NK-92 (cell line): Measurements from ENCODE around the gene DHDH.
"Not testable (repeated sequence)": the region's sequence is repeated elsewhere in the genome, so short reads cannot be mapped to it uniquely, and the experiment has no call there.

Experiments
- DNase-seq: peaks from one replicate; lab custom pipeline; 2025; ENCODE audit not compliant: unreplicated experiment; lab: John Stamatoyannopoulos, UW

The DHDH gene

DNA sequence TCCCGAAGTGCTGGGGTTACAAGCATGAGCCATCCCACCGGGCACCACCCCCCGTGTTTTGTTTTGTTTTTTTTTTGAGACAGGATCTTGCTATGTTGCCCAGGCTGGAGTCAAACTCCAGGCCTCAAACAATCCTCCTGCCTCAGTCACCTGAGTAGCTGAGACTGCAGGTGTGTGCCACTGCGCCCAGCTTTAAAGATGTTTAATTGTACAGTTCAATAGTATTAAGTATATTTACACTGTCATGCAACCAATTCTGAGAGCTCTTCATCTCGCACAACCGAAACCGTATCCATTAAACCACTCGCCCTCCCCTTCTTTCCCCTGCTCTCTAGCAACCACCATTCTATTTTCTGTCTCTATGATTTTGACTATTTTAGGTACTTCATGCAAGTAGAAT is 17.7 kb upstream of the DHDH start:
- DNase-seq = no peak

DNA sequence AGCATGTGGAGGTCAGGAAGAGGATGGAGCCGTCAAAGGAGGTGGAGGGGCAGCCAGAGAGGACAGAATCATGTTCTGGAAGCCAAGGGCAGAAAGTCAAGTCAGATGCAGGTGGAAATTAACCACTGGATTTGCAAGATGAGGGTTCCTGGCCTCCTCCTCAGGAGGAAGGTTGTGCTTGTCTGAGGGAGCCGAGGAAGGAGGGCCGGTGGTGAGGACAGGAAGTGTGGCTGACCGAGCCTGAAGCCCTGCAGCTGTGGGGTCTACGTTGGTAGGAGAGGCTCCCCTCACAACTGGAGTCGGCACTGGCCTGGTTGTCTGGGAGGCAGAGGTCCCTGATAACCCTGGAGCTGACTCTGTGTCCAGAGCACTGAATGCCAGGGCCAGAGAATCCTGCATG is 15.4 kb upstream of the DHDH start:
- no peak for DNase-seq

DNA sequence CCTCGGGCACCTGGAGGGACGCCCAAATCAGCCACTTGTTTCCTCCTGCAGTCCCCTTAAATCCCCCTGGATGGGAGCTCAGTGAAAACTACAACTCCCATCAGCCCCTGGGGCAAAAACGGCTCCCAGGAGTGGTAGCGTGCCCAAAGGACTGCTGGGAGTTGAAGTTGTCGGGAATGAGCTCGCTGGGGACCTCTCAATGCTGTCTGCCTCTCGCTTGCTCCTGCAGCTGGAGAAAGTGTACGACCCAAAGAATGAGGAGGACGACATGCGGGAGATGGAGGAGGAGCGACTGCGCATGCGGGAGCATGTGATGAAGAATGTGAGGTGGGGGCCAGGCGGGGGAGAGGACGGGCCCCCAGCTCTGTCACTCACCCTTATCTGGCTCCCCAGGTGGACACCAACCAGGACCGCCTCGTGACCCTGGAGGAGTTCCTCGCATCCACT is 14.7 kb upstream of the DHDH start:
- no peak for DNase-seq

DNA sequence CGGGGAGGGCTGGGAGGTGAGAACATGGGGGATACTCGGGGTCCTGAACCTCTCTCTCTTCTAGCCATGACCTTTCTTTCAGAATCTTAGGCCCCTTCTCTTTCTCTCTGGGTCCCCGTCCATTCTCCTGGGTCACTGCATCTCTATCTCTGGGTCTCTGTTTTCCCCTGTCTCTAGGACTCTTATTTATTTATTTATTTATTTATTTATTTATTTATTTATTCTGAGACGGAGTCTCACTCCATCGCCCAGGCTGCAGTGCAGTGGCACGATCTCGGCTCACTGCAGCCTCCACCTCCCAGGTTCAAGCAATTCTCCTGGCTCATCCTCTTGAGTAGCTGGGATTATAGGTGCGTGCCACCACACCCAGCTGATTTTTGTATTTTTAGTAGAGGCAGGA is 14.2 kb upstream of the DHDH start:
- DNase-seq = not testable (repeated sequence)

DNA sequence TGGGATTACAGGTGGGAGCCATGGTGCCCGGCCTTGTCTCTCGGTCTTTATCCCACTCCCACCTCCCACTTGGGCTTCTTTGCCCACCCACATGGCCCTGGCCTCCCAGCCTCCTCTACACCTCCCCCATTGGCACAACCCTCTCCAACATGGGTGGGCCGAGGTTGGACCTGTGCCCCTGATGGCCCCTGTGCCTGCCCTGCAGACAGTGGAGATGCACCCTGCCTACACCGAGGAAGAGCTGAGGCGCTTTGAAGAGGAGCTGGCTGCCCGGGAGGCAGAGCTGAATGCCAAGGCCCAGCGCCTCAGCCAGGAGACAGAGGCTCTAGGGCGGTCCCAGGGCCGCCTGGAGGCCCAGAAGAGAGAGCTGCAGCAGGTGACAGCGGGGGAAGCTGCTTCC is 12.6 kb upstream of the DHDH start:
- DNase-seq = no peak

DNA sequence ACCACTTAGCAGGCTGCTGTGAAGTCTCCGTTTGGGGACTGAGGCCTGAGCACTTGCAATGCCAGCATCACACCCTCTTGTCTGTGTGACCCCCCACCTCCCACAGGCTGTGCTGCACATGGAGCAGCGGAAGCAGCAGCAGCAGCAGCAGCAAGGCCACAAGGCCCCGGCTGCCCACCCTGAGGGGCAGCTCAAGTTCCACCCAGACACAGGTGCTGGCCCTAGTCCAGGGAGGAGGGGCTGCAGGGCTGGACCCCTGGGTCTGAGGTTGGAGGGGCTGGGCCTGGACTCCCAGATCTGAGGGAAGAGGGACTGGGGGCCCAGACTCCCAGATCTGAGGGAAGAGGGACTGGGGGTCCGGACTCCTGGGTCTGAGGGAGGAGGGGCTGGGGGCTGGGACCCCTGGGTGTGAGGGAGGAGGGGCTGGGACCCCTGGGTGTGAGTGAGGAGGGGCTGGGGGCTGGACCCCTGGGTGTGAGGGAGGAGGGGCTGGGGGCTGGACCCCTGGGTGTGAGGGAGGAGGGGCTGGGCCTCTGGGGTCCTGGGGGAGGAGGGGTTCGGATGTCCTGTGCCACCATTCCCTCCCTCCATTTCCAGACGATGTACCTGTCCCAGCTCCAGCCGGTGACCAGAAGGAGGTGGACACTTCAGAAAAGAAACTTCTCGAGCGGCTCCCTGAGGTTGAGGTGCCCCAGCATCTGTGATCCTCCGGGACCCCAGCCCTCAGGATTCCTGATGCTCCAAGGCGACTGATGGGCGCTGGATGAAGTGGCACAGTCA is 11.6 kb upstream of the DHDH start:
- no peak for DNase-seq

DNA sequence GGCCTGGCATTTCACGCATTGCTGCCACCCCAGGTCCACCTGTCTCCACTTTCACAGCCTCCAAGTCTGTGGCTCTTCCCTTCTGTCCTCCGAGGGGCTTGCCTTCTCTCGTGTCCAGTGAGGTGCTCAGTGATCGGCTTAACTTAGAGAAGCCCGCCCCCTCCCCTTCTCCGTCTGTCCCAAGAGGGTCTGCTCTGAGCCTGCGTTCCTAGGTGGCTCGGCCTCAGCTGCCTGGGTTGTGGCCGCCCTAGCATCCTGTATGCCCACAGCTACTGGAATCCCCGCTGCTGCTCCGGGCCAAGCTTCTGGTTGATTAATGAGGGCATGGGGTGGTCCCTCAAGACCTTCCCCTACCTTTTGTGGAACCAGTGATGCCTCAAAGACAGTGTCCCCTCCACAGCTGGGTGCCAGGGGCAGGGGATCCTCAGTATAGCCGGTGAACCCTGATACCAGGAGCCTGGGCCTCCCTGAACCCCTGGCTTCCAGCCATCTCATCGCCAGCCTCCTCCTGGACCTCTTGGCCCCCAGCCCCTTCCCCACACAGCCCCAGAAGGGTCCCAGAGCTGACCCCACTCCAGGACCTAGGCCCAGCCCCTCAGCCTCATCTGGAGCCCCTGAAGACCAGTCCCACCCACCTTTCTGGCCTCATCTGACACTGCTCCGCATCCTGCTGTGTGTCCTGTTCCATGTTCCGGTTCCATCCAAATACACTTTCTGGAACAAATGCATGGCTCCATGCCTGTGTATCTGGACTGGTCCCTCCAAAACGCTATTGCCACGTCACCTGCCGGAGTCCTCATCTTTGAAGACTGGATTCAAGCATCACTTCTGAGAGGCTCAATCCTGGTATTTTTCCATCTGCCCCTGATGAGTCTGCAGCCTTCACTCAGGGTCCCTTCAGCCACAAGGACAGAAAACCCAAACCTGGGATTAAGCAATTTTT is 10.7 kb upstream of the DHDH start:
- DNase-seq = no peak

DNA sequence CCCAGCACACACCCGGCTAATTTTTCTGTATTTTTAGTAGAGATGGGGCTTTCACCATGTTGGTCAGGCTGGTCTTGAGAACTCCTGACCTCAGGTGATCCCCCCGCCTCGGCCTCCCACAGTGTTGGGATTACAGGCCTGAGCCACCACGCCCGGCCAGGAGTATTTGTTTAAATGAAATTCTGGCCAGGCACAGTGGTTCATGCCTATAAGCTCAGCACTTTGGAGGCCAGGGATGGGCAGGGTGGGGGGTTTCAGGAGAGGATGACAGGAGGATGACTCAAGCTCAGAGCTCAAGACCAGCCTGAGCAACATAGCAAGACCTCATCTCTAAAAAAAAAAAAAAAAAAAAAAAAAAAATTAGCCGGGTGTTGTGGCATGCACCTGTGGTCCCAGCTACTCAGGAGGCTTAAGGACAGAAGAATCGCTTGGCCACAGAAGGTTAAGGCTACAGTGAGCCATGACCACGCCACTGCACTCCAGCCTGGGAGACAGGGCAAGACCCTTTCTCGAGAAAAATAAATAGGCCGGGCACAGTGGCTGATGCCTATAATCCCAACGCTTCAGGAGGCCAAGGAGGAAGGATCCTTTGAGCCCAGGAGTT is 8.2 kb upstream of the DHDH start:
- DNase-seq = no peak

DNA sequence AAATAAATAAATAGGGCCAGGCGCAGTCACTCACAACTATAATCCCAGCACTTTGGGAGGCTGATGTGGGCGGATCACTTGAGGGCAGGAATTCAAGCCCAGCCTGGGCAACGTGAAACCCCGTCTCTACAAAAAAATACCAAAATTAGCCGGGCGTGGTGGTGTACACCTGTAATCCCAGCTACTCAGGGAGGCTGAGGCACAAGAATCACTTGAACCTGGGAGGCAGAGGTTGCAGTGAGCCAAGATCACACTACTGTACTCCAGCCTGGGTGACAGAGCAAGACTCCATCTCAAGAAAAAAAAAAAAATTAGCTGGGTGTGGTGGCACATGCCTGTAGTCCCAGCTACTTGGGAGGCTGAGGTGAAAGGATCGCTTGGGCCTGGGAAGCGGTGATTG is 7.6 kb upstream of the DHDH start:
- DNase-seq = not testable (repeated sequence)

DNA sequence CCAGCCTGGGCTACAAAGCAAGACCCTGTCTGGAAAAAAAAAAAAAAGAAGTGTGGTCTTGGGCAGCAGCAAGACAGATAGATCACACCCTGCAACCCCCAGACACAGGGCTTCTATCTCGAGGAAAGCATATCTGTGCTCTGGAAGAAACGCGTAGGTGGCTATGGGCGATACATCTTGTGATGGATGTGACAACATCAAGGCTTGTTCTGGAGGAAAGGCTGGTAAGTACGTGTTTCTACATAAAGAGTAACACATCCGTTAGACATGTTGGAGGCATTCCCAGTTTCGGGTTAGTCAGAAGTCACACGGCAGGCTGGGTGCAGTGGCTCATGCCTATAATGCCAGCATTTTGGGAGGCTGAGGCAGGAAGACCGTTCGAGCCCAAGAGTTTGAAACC is 6.6 kb upstream of the DHDH start:
- no peak for DNase-seq

DNA sequence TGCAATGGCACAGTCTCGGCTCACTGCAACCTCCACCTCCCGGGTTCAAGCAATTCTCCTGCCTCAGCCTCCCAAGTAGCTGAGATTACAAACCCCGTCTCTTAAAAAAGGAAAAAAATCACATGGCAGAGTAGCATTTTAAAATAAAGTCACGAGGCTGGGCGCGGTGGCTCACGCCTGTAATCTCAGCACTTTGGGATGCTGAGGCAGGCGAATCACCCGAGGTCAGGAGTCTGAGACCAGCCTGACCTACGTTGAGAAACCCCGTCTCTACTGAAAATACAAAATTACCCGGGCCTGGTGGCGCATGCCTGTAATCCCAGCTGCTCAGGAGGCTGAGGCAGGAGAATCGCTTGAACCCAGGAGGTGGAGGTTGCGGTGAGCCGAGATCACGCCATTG is 5.8 kb upstream of the DHDH start:
- DNase-seq = not testable (repeated sequence)

DNA sequence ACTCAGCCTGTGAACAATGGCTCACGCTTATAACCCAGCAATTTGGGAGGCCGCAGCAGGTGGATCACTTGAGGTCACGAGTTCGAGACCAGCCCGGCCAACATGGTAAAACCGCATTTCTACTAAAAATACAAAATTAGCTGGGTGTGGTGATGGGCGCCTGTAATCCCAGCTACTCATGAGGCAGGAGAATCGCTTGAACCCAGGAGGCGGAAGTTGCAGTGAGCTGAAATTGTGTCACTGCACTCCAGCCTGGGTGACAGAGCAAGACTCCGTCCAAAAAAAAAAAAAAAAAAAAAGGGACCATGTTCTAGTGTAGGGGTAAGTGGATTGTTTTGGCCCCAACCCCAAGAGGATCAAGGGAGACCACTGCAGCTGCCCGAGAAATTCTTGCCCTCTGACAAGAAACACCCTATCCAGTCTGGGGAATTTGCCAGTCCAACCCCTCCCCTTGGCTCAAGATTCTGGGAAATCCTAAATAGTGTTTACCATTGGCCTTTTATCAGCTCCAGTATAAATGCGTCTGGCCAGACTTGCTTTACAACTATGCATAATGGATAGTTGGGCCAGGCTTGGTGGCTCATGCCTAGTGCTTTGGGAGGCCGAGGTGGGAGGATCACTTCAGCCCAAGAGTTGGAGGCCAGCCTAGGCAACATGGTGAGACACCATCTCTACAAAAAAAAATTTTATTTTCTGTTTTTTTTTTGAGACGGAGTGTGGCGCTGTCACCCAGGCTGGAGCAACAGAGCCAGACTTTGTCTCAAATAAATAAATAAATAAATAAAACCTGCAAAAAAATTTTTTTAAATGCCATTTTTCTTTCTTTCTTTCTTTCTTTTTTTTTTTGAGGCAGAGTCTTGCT is 5.1 kb upstream of the DHDH start:
- no peak for DNase-seq

DNA sequence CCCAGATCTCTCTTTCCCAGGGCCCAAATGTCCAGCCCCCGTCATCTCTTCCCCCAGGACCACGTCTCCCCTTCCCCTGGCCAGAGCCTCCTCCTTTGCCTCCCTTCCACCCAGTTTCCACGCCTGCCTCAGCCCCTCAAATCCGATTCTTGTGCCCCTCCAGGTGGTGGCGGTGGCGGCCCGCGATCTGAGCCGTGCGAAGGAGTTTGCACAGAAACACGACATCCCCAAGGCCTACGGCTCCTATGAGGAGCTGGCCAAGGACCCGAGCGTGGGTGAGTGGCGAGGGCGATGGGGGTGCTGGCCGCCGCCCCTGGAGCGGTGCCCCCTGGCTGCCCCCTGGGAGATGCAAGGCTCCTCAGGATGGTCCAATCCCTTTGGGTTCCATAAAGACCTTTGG is 1.3 kb downstream of the DHDH start:
- no peak for DNase-seq

DNA sequence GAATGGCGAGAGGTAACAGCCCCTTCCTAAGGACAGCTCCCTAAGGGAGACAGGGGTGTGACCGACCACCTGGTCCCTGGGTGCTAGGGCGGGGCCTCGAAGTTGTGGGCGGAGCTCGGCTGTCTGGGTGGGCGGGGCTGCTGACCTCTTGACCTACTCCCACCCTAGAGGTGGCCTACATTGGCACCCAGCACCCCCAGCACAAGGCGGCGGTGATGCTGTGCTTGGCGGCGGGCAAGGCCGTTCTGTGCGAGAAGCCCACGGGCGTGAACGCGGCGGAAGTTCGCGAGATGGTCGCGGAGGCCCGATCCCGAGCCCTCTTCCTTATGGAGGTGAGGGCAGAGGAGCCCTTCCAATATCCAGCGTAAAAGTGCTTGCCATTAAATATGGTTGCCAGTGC is 2.4 kb downstream of the DHDH start:
- DNase-seq = no peak

DNA sequence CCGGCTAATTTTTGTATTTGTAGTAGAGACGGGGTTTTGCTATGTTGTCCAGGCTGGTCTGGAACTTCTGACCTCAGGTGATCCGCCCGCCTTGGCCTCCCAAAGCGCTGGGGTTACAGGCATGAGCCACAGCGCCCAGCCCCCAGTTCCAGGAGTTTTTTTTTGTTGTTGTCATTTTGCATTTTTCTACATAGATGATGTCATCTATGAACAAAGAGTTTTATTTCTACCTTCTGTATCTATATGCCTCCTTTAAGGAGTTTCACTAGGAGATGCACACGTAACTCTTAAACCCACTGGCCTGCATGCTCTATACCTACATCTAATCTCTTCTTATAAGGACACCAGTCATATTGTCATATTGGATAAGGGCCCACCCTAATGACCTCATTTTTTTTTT is 4.8 kb downstream of the DHDH start:
- DNase-seq = no peak

DNA sequence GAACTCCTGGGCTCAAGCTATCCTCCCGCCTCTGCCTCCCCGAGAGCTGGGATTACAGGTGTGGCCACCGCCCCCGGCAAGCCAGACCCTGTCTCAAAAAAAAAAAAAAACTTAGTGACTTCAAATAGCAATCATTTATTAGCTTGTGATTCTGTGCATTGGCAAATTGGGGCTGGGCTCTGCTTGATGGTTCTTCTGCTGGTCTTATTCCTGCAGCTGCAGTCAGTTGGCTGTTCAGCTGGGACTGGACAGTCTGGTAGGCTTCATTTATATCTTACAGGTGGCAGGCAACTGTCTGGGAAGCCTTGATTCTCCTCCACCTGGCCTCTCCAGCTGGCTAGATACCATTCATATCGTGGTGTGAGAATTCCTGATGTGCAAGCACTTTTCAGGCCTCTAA is 7.4 kb downstream of the DHDH start:
- no peak for DNase-seq

DNA sequence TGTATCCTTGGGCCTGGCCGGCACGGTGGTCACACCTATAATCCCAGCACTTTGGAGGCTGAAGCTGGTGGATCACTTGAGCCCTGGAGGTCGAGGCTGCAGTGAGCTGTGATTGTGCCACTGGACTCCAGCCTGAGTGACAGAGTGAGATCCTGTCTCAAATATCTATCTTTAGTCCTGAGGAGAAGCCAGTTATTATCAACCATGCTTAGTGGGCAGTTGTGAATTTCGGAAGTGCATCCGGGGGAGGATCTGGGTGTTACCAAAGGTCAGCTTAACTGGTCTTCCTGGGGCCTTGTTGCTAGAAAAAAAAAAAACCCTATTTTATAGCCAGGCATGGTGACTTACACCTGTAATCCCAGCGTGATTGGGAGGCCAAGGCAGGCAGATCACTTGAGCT is 9.6 kb downstream of the DHDH start:
- no peak for DNase-seq

DNA sequence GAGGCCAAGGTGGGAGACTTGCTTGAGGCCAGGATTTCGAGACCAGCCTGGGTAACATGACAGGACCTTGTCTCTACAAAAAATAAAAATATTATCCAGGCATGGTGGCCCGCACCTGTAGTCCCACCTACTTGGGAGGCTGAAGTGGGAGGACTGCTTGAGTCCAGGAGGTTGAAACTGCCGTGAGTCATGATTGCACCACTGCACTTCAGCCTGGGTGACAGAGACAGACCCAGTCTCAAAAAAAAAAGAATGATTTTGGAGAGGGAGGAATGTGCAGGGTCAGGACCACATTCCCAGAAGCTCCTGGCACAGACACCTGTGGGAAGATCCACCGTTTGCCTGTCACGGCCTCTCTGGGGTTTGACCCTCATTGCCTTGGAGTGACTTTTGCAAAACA is 11.9 kb downstream of the DHDH start:
- no peak for DNase-seq

DNA sequence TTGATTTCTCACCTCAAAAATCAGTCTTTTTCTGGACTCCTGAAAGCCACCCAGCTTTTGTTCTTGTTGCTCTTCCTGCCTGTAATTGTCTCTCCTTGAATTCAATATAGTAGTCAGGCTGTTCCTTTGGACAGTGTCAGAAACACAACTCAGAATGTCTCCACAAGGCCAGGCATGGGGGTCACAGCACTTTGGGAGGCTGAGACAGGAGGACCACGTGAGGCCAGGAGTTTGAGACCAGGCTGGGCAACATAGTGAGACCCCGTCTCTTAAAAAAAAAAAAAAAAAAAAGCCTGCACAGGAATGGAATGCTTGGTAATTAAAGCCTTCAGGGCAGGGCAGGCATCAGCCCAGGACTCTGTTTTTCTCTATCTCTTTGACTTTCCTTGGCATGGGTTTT is 12.3 kb downstream of the DHDH start:
- DNase-seq = no peak

DNA sequence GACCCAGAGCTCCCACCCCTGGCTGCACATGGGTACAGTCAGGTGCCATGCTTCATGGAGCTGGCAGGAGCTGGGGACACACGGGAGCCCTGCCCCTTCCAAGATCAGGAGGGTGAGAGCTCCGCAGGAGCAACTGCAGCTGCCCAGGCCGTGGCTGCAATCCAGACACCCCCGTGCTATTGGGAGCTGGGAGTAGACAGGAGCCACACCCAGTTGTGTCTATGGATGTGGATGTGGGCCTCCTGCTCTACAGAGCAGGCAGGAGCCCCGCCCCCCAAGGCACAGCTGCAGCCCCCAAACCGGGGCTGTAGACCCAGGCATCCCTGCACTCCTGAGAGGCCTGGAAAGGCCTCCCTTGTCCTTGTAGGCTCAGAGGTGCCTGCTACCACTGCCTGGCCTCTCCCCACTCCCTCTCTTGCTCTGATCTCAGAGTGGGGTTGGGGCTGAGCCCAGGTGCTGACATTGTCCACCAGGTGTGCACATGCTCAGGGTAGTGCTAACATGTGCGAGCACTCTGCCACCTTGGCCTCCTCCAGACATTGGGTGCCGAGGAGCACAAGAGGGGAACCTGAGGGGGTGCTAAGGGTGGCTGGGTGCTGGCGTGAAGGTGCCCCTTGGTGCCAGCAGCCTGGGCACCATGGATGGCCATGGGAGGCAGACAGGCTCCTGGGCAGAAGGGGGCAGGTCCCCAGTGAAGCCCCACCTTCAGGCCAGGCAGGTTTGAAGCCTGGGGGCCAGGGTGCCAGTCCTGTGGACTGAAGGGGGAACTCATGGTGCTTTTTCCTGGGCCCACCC is 13.2 kb downstream of the DHDH start:
- no peak for DNase-seq
